ENCODE measurements around the gene ZNF157.

DNA sequence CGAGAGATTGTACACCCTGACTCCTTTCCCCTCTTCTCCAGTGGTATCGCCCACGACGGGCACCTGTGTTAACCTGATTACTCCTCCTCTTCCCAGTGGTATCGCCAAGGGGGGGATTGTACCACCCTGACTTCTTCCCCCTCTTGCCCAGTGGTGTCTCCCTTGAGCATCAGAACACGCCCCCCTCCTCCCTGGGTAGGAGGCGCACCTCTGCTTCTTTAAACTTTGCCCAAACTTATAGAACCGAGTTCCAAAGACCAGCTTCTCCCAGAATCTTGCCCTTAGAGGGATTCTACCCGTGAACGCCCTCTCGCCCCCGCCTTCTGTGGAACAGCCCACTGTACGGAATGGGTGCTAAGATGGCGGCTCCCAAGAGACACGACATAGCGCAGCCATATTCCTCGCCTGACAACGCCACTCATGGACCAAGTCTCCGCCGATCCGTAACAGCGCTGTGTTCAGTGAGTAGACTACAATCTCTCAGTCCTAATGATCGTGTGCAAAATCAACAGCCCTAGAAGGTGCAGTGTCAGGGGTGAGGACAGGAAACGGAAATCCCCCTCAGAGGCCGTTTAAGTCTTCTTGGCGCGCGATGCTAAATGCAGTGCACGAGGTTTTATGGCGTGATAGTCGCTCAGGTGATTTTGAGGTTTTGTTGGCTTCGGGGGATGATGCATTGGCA lies 4.2 kb upstream of the ZNF157 start:
- TF ChIP-seq MAX (IDR thresholded peaks at IDR 0.05) = no peak
- no peak for TF ChIP-seq JUNB (IDR thresholded peaks at IDR 0.05)
- TF ChIP-seq, protein P1, sequence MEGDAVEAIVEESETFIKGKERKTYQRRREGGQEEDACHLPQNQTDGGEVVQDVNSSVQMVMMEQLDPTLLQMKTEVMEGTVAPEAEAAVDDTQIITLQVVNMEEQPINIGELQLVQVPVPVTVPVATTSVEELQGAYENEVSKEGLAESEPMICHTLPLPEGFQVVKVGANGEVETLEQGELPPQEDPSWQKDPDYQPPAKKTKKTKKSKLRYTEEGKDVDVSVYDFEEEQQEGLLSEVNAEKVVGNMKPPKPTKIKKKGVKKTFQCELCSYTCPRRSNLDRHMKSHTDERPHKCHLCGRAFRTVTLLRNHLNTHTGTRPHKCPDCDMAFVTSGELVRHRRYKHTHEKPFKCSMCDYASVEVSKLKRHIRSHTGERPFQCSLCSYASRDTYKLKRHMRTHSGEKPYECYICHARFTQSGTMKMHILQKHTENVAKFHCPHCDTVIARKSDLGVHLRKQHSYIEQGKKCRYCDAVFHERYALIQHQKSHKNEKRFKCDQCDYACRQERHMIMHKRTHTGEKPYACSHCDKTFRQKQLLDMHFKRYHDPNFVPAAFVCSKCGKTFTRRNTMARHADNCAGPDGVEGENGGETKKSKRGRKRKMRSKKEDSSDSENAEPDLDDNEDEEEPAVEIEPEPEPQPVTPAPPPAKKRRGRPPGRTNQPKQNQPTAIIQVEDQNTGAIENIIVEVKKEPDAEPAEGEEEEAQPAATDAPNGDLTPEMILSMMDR (IDR thresholded peaks at IDR 0.05) = no peak
- no peak for TF ChIP-seq POLR2A (IDR thresholded peaks at IDR 0.05; ENCODE audit: low read length)
- no peak for TF ChIP-seq ELK1 (IDR thresholded peaks at IDR 0.05; ENCODE audit: low read depth, low read length)

Measured in A549 (cell line).